HepG2 (cell line): ENCODE measurements around the gene CDKN2A. TPM values are rescaled to one million over a fixed set of nuclear protein-coding genes. Genes with fewer than 3 reads are reported as not detected.

Experiments used
- ATAC-seq: fragments of 200-7000 bp; cut with Tn5 transposase; 3 replicates; pipeline ENCODE4 v1.9.1; 2020; ENCODE audit warnings: mild to moderate bottlenecking, moderate library complexity
- BruUV-seq: library from RNA; stranded (reverse); fragments of 400-500 nt; replicated peaks from 2 replicates; lab custom pipeline; 2021; lab: Mats Ljungman, UMichigan
- CTCF ChIA-PET: fragments of 300-600 bp; formaldehyde crosslinking; extraction: SDS; loops from one replicate; lab custom pipeline; 2021; ENCODE audit warnings: low total read pairs, inconsistent platforms, low intra/inter-chr PET ratio; lab: Yijun Ruan, JAX
- POLR2A ChIA-PET: fragments of 350-600 bp; sonication (Branson Sonifier 250); formaldehyde crosslinking; loops from one replicate; lab custom pipeline; 2020; ENCODE audit warnings: antibody characterized with exemption, inconsistent platforms; lab: Yijun Ruan, JAX
- DNase-seq: peaks from one replicate; pipeline ENCODE4 v3.0.0-alpha.2; 2015; ENCODE audit warnings: low spot score
- FAIRE-seq: peaks from 3 replicates; lab custom pipeline; 2011; peaks lifted over from hg19 to GRCh38; lab: Jason Lieb, UNC
- H2AFZ ChIP-seq: one replicate; pipeline ENCODE4 v1.6.1; 2011; ENCODE audit warnings: low read length, inconsistent platforms
- H3K27ac ChIP-seq: fragments of 300-600 bp; 3 replicates; pipeline ENCODE4 v1.8.0; 2011; ENCODE audit warnings: mixed run types, mild to moderate bottlenecking, mixed read lengths, low read length, inconsistent platforms; ENCODE audit not compliant: insufficient read depth; ENCODE audit errors: extremely low read length
- H3K27me3 ChIP-seq, 2 experiments: fragments of 200-600 bp in 1 of 2; 2 replicates in 1 of 2; 3 replicates in 1 of 2; pipeline versions ENCODE4 v1.6.0 to v1.8.0; 2011; ENCODE audit warnings: low read length in 2 of 2, mild to moderate bottlenecking in 2 of 2, moderate library complexity in 2 of 2, inconsistent platforms in 1 of 2; ENCODE audit not compliant: insufficient read depth in 2 of 2, control insufficient read depth in 1 of 2
- H3K36me3 ChIP-seq, 2 experiments: fragments of 200-600 bp in 1 of 2; replicated peaks in 1 of 2; 2 replicates in 1 of 2; 3 replicates in 1 of 2; pipeline versions ENCODE4 v1.5.1 to v1.8.0; 2011; ENCODE audit warnings: low read length in 2 of 2, inconsistent platforms in 1 of 2; ENCODE audit not compliant: insufficient read depth in 2 of 2, control insufficient read depth in 1 of 2
- H3K4me1 ChIP-seq: 2 replicates; pipeline ENCODE4 v1.5.1; 2012; ENCODE audit warnings: low read length, inconsistent platforms; ENCODE audit not compliant: insufficient read depth
- H3K4me2 ChIP-seq: 2 replicates; pipeline ENCODE4 v1.6.0; 2011; ENCODE audit warnings: low read depth, low read length, inconsistent platforms
- H3K4me3 ChIP-seq, 3 experiments: fragments of 200-600 bp in 1 of 3; sonication (generic), shearing (Covaris generic) in 1 of 3; replicated peaks in 1 of 3; 2 replicates each; pipeline ENCODE4 v1.5.1; 2011 to 2016; ENCODE audit warnings: low read length in 3 of 3, inconsistent platforms in 2 of 3, low read depth in 2 of 3, mild to moderate bottlenecking in 2 of 3, control low read depth in 1 of 3, mixed read lengths in 1 of 3; ENCODE audit not compliant: insufficient read depth in 1 of 3
- H3K79me2 ChIP-seq: one replicate; pipeline ENCODE4 v1.6.1; 2011; ENCODE audit warnings: low read length, inconsistent platforms; ENCODE audit not compliant: insufficient read depth
- H3K9ac ChIP-seq: 2 replicates; pipeline ENCODE4 v1.6.0; 2011; ENCODE audit warnings: mild to moderate bottlenecking, low read depth, low read length, inconsistent platforms; ENCODE audit not compliant: insufficient read depth
- H3K9me3 ChIP-seq: 2 replicates; pipeline ENCODE4 v1.5.1; 2012; ENCODE audit warnings: mild to moderate bottlenecking, low read length
- H4K20me1 ChIP-seq: 2 replicates; pipeline ENCODE4 v1.6.0; 2011; ENCODE audit warnings: inconsistent platforms, mild to moderate bottlenecking, low read length, moderate library complexity; ENCODE audit not compliant: insufficient read depth
- CBFB ChIP-seq: sonication (generic); formaldehyde crosslinking; IDR thresholded peaks from 2 replicates; pipeline ENCODE4 v1.4.0; 2020; ENCODE audit warnings: missing genetic modification reagents
- EP300 ChIP-seq, 3 experiments: sonication (generic) in 1 of 3; formaldehyde crosslinking in 1 of 3; IDR thresholded peaks; 2 replicates each; pipeline versions ENCODE4 v1.5.1 to v1.6.1; 2011 to 2020; ENCODE audit warnings: low read depth in 2 of 3, low read length in 2 of 3, borderline replicate concordance in 1 of 3, improper control_type of control experiment in 1 of 3, mild to moderate bottlenecking in 1 of 3, missing genetic modification reagents in 1 of 3, moderate library complexity in 1 of 3
- ETV5 ChIP-seq: IDR thresholded peaks from 2 replicates; pipeline ENCODE4 v1.6.1; 2018; ENCODE audit warnings: missing biosample characterization, missing genetic modification reagents, inconsistent platforms, borderline replicate concordance
- FOXC1 ChIP-seq: sonication (generic); formaldehyde crosslinking; IDR thresholded peaks from 2 replicates; pipeline ENCODE4 v1.8.0; 2022; ENCODE audit warnings: mild to moderate bottlenecking, missing genetic modification reagents, borderline replicate concordance
- FOXJ3 ChIP-seq: sonication (generic); formaldehyde crosslinking; IDR thresholded peaks from 2 replicates; pipeline ENCODE4 v1.4.0; 2020; ENCODE audit warnings: missing genetic modification reagents, mild to moderate bottlenecking, borderline replicate concordance
- IKZF4 ChIP-seq: sonication (generic); formaldehyde crosslinking; IDR thresholded peaks from 2 replicates; pipeline ENCODE4 v1.5.1; 2020; ENCODE audit warnings: borderline replicate concordance, mild to moderate bottlenecking, low read depth, missing genetic modification reagents; ENCODE audit errors: not compliant biosample characterization
- PCBP1 ChIP-seq: fragments of 200-400 bp; formaldehyde crosslinking; IDR thresholded peaks from 2 replicates; pipeline ENCODE4 v1.6.1; 2017; ENCODE audit warnings: mild to moderate bottlenecking, low read depth, low read length, borderline replicate concordance
- RBM39 ChIP-seq: fragments of 200-400 bp; formaldehyde crosslinking; IDR thresholded peaks from one replicate; pipeline ENCODE4 v1.6.1; 2018; ENCODE audit warnings: antibody characterized with exemption, mild to moderate bottlenecking, low read depth, low read length; ENCODE audit not compliant: poor library complexity, severe bottlenecking
- SAP130 ChIP-seq: IDR thresholded peaks from 2 replicates; pipeline ENCODE4 v1.6.1; 2016; ENCODE audit warnings: low read depth
- SNRNP70 ChIP-seq: fragments of 200-400 bp; formaldehyde crosslinking; IDR thresholded peaks from 2 replicates; pipeline ENCODE4 v1.6.1; 2017; ENCODE audit warnings: mild to moderate bottlenecking, low read depth, low read length, moderate library complexity
- ZC3H4 ChIP-seq: sonication (generic); formaldehyde crosslinking; IDR thresholded peaks from 2 replicates; pipeline ENCODE4 v1.4.0; 2020; ENCODE audit warnings: missing genetic modification reagents, borderline replicate concordance
- ZMYM4 ChIP-seq: sonication (generic); formaldehyde crosslinking; IDR thresholded peaks from 2 replicates; pipeline ENCODE4 v1.8.1; 2023; ENCODE audit warnings: mild to moderate bottlenecking, missing genetic modification reagents
- ZNF20 ChIP-seq: sonication (generic); formaldehyde crosslinking; IDR thresholded peaks from 2 replicates; pipeline ENCODE4 v1.4.0; 2020; ENCODE audit warnings: mild to moderate bottlenecking, moderate library complexity, missing genetic modification reagents
- ZNF256 ChIP-seq: sonication (generic); formaldehyde crosslinking; conservative IDR thresholded peaks from 2 replicates; pipeline ENCODE4 v1.4.0; 2020; ENCODE audit warnings: missing genetic modification reagents
- ZNF296 ChIP-seq: sonication (generic); formaldehyde crosslinking; conservative IDR thresholded peaks from 2 replicates; pipeline ENCODE4 v1.5.0; 2020; ENCODE audit warnings: mild to moderate bottlenecking, missing genetic modification reagents
- ZNF33A ChIP-seq: sonication (generic); formaldehyde crosslinking; IDR thresholded peaks from 2 replicates; pipeline ENCODE4 v1.5.1; 2020; ENCODE audit warnings: missing genetic modification reagents, mild to moderate bottlenecking, moderate library complexity, borderline replicate concordance
- ZNF776 ChIP-seq: sonication (generic); formaldehyde crosslinking; IDR thresholded peaks from 2 replicates; pipeline ENCODE4 v1.4.0; 2020; ENCODE audit warnings: mild to moderate bottlenecking, missing genetic modification reagents
- ZNF777 ChIP-seq: sonication (generic); formaldehyde crosslinking; IDR thresholded peaks from 2 replicates; pipeline ENCODE4 v1.4.0; 2020; ENCODE audit warnings: missing genetic modification reagents
- WGBS: methylation state at CpG from one replicate; pipeline ENCODE4 v1.1.6; 2017; ENCODE audit warnings: low lambda C conversion rate; 5-methylcytosine and 5-hydroxymethylcytosine counted together
- in situ Hi-C: cut with HindIII; loops from 2 replicates; pipeline ENCODE4 v1.10.0; 2017; ENCODE audit warnings: low pct_unique_long_range_greater_than_20kb; ENCODE audit not compliant: extremely low pct_ligation_motif_present
- intact Hi-C: fragments of 100-400 bp; cut with micrococcal nuclease; formaldehyde crosslinking; loops from one replicate; pipeline ENCODE4 v1.10.0; 2022; ENCODE audit not compliant: unreplicated experiment
- polyA plus RNA-seq, 8 experiments: library from polyadenylated mRNA; depleted of rRNA in 3 of 8; stranded (reverse) in 7 of 8; unstranded in 1 of 8; fragments of >200 nt; fragmentation: Illumina TruSeq in 4 of 8; extraction: Trizol in 4 of 8; gene quantifications; 2 replicates each; pipeline versions ENCODE4 v1.2.1 to v1.2.3, GENCODE V29; 2011 to 2016; ENCODE audit warnings: low read depth in 4 of 8, missing spikeins in 1 of 8, mixed read lengths in 1 of 8; ENCODE audit not compliant: insufficient read depth in 1 of 8
- total RNA-seq, 5 experiments: library from RNA; depleted of rRNA; stranded (reverse); fragments of >200 nt; fragmentation: Illumina TruSeq; extraction: Trizol; gene quantifications; 2 replicates each; pipeline ENCODE4 v1.2.3, GENCODE V29; 2016; ENCODE audit warnings: low read depth in 1 of 5
- TF ChIP-seq, protein P1 (sequence below): sonication (generic); formaldehyde crosslinking; IDR thresholded peaks from 2 replicates; pipeline ENCODE4 v1.5.0; 2020; ENCODE audit warnings: mild to moderate bottlenecking, missing genetic modification reagents

Gene CDKN2A
- total and polyA plus RNA-seq, 2 of the 13 experiments (the other 11 are each of a cell fraction or from before 2014, with no cell fraction given), result 4.2 to 4.8 TPM

DNA sequence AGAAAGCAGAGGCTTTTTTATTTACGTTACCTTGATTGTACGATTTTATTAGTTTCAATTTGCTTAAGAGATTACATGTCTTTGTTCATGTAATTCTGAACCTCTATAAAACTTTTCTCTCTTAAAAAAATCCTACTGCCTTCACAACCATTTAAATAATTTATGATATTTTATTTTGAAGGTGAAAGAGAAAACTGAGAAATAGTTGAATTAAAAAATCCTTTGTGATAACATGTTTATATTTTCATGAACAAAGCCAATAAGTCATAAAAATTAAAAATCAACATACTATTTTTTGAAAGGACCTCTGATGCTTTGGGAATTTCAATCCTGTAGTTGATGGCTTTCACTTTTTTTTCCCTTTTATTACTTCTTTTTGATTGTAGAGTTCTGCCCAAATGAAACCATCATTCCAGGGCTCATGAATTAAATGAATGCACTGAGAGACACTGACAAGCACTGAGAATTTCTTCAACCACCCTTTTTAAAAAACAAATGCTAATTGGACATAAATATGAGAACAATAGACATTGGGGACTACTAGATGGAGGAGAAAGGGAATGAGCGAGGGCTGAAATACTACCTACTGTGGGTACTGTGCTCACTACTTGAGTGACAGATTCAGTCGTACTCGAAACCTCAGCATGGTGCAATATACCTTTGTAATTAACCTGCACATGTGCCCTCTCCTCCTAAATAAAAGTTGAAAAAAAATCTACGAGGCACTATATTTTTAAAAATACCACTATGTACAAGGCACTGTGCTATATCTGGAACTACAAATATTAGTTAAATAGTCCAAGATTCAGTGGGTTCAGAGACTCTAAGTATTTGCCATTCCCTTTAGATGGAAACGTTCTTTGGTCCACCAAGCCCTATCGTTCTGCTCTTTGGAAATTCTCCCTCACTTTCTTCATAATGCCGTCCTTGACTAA lies 5.9 kb downstream of the CDKN2A start:
- CTCF ChIA-PET, result no interaction called here
- peaks cover 1% of the 10 kb centered on the region for H3K4me1 ChIP-seq
- H3K79me2 ChIP-seq, result no peaks in the 10 kb centered on the region
- no peak for DNase-seq
- H3K9ac ChIP-seq, result no peak overlapping the region
- in situ Hi-C loops, result no loop called here
- intact Hi-C loops, result no loop called here
- BruUV-seq, result no TSS peak
- POLR2A ChIA-PET, result no interaction called here
- no peak overlapping the region for H3K4me3 ChIP-seq
- WGBS, result 58% methylated on average over 9 of the region's 9 CpGs
- H3K36me3 ChIP-seq, result no peaks in the 10 kb centered on the region
- TF ChIP-seq, protein P1, sequence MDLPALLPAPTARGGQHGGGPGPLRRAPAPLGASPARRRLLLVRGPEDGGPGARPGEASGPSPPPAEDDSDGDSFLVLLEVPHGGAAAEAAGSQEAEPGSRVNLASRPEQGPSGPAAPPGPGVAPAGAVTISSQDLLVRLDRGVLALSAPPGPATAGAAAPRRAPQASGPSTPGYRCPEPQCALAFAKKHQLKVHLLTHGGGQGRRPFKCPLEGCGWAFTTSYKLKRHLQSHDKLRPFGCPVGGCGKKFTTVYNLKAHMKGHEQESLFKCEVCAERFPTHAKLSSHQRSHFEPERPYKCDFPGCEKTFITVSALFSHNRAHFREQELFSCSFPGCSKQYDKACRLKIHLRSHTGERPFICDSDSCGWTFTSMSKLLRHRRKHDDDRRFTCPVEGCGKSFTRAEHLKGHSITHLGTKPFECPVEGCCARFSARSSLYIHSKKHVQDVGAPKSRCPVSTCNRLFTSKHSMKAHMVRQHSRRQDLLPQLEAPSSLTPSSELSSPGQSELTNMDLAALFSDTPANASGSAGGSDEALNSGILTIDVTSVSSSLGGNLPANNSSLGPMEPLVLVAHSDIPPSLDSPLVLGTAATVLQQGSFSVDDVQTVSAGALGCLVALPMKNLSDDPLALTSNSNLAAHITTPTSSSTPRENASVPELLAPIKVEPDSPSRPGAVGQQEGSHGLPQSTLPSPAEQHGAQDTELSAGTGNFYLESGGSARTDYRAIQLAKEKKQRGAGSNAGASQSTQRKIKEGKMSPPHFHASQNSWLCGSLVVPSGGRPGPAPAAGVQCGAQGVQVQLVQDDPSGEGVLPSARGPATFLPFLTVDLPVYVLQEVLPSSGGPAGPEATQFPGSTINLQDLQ, result no peak
- TF ChIP-seq ZNF296 (CRISPR knock-in tag) (no peak), ETV5 (CRISPR knock-in tag) (no peak), ZNF776 (CRISPR knock-in tag) (no peak), SNRNP70 (no peak), RBM39 (no peak), PCBP1 (no peak), ZNF777 (CRISPR knock-in tag) (no peak), ZNF20 (CRISPR knock-in tag) (no peak), ZNF256 (no peak), SAP130 (no peak), IKZF4 (CRISPR knock-in tag) (no peak), FOXJ3 (CRISPR knock-in tag) (no peak), FOXC1 (CRISPR knock-in tag) (no peak), CBFB (CRISPR knock-in tag) (no peak), ZNF33A (CRISPR knock-in tag) (no peak), ZMYM4 (CRISPR knock-in tag) (no peak), ZC3H4 (CRISPR knock-in tag) (no peak), EP300 (IDR thresholded peaks at IDR 0.05; ENCODE audit: low read depth in 2 of 2, low read length in 2 of 2) (no peak), EP300 (CRISPR knock-in tag; IDR thresholded peaks at IDR 0.05; ENCODE audit: borderline replicate concordance) (no peak)
- no peak overlapping the region for H3K27ac ChIP-seq
- no peaks in the 10 kb centered on the region for H3K9me3 ChIP-seq
- no peak for FAIRE-seq
- H2AFZ ChIP-seq, result no peak overlapping the region
- no peak overlapping the region for H3K4me2 ChIP-seq
- H4K20me1 ChIP-seq, result no peaks in the 10 kb centered on the region
- ATAC-seq, result no peak
- peaks cover 0 to 3% of the 10 kb centered on the region in 2 experiments; a peak in 1 of 5 replicates for H3K27me3 ChIP-seq
